ENCODE data around the gene SLC25A21. TPM values are rescaled to one million over a fixed set of nuclear protein-coding genes. Genes with fewer than 3 reads are reported as not detected.

The SLC25A21 gene
- total and polyA plus RNA-seq, 2 of the 13 experiments (the other 11 are each of a cell fraction or from before 2014, with no cell fraction given), result 1.9 to 2.9 TPM

DNA sequence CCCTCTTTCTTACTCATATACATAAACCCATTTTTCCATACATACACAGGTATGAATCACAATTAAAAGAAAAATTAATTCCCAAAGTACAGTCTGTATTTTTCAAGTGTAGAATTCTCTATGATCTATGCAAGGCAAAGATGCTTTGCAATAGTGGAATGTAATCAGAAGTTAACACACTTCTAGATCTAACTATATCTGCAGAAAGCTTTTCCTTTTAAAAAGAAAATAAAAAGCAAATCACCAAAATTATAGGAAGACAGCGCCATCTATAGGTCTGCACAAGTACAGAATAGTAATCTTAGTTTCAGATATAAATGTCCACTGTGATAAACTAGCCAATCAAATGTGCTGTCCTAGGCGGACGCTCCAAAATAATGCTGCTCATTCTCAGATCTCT is 22.0 kb downstream of the SLC25A21 start (continued):
- peak in 1 of 2 experiments; percentile 29; a peak in 1 of 4 replicates for TF ChIP-seq HMGXB4 (CRISPR knock-in tag; IDR thresholded peaks at IDR 0.05; ENCODE audit: borderline replicate concordance in 1 of 2, low read depth in 1 of 2)
- TF ChIP-seq SMC3 (IDR thresholded peaks at IDR 0.05; ENCODE audit: low read length), result peak; percentile 51; the same call in 1 of the 2 replicates
- TF ChIP-seq ZNF468 (CRISPR knock-in tag; IDR thresholded peaks at IDR 0.05), result no peak
- TF ChIP-seq, protein P1, sequence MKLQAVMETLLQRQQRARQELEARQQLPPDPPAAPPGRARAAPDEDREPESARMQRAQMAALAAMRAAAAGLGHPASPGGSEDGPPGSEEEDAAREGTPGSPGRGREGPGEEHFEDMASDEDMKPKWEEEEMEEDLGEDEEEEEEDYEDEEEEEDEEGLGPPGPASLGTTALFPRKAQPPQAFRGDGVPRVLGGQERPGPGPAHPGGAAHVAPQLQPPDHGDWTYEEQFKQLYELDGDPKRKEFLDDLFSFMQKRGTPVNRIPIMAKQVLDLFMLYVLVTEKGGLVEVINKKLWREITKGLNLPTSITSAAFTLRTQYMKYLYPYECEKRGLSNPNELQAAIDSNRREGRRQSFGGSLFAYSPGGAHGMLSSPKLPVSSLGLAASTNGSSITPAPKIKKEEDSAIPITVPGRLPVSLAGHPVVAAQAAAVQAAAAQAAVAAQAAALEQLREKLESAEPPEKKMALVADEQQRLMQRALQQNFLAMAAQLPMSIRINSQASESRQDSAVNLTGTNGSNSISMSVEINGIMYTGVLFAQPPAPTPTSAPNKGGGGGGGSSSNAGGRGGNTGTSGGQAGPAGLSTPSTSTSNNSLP (IDR thresholded peaks at IDR 0.05; ENCODE audit: low read depth, low read length), result peak; percentile 92
- TF ChIP-seq SYNCRIP (IDR thresholded peaks at IDR 0.05; ENCODE audit: insufficient read depth, low read depth, low read length), result no peak
- no peak for TF ChIP-seq MEIS1 (CRISPR knock-in tag; IDR thresholded peaks at IDR 0.05; ENCODE audit: borderline replicate concordance)
- TF ChIP-seq RFX3 (CRISPR knock-in tag; IDR thresholded peaks at IDR 0.05), result no peak
- no peak for TF ChIP-seq THAP9 (CRISPR knock-in tag; IDR thresholded peaks at IDR 0.05; ENCODE audit: borderline replicate concordance)
- no peak for TF ChIP-seq ZNF713 (CRISPR knock-in tag; IDR thresholded peaks at IDR 0.05)
- no peak for TF ChIP-seq ZNF180 (CRISPR knock-in tag; IDR thresholded peaks at IDR 0.05; ENCODE audit: borderline replicate concordance, low read depth)
- no peak for TF ChIP-seq IKZF1 (IDR thresholded peaks at IDR 0.05)
- TF ChIP-seq ZNF552 (CRISPR knock-in tag; IDR thresholded peaks at IDR 0.05; ENCODE audit: borderline replicate concordance), result no peak
- TF ChIP-seq HNRNPK (IDR thresholded peaks at IDR 0.05; ENCODE audit: low read depth, low read length, poor library complexity, severe bottlenecking), result no peak
- no peak for TF ChIP-seq ZNF382 (CRISPR knock-in tag; IDR thresholded peaks at IDR 0.05; ENCODE audit: borderline replicate concordance)
- no peak for TF ChIP-seq GLI4 (CRISPR knock-in tag; IDR thresholded peaks at IDR 0.05; ENCODE audit: borderline replicate concordance)
- TF ChIP-seq NR2F1 (CRISPR knock-in tag; IDR thresholded peaks at IDR 0.05), result no peak
- no peak for TF ChIP-seq ERF (CRISPR knock-in tag; IDR thresholded peaks at IDR 0.05)
- TF ChIP-seq MIXL1 (CRISPR knock-in tag; IDR thresholded peaks at IDR 0.05), result 0 out of 2 replicates have a peak, but pooled peaks have one; percentile 46
- TF ChIP-seq, protein P2, sequence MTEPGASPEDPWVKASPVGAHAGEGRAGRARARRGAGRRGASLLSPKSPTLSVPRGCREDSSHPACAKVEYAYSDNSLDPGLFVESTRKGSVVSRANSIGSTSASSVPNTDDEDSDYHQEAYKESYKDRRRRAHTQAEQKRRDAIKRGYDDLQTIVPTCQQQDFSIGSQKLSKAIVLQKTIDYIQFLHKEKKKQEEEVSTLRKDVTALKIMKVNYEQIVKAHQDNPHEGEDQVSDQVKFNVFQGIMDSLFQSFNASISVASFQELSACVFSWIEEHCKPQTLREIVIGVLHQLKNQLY (CRISPR knock-in tag; IDR thresholded peaks at IDR 0.05), result 0 out of 2 replicates have a peak, but pooled peaks have one; percentile 21
